ENCODE data around the gene NOX3.
"Not testable (repeated sequence)": the region's sequence is repeated elsewhere in the genome, so short reads cannot be mapped to it uniquely, and the experiment has no call there.

Gene NOX3

DNA sequence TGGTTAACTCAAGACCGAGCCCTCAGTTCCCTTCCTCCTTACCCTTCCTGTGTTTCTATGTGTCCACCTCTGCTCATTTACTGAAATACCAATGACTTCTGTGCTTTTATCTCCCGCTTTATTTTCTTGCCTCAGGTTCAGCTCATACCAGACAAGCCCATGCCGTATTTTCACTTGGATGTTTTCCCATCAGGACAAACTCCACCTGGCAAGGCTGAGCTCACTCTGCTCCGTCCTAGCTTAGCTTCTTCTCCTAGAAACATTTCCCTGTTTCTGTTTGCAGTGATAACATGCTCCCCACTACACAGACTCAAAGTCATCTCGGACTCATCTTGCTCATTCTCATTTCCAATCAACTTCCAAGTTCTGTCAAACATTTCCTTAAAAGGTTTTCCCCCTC, 84.4 kb downstream of the NOX3 start:
- DNase-seq (ENCODE audit: low read depth in 2 of 2): no peak

DNA sequence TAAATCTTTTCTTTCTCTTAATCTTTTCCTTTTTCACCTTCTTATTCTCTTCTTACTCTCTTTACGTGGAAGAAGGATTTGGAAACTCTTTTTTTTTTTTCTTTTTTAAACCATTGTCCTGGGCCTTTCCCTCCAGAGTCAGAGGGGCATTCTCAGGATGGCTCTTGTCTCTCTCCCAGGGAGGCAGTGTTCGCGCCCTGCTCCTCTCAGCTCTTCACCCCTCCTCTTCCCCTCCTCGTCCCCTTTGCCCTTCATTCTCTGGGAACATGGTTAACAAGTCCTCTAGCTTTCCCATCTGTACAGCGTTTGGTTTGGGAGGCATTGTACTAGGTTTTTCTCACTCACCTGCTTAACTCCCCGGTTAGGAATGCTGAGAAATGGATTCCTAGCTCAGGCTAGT, 89.3 kb downstream of the NOX3 start:
- no peak for DNase-seq (ENCODE audit: low read depth in 2 of 2)

DNA sequence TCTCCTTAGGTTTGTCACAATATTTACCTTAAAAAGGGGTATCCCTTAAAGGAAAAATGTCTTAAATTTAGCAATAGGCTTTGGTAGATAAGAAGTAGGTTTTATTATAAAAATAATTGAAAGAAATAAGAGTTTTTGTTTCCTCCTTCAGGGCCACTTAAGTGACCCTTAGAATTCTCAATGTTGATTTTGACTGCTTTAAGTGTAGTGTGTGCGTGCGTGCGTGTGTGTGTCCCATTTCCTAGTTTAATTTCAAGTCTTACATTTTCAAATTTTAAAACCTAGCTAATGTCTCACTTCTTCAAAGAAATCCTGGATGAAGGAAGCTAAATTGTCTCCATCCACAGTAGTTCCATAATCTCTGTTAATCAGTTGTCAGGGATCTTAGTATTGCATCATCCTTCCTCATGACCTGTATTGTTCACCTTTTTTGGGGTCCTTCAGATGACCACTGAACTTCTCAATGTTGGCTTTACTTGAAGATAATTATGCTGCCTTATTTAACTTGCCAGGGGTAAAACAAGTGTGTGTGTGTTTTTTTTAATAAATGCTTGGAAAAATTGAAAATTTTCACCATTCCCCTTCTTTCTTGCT, 90.7 kb downstream of the NOX3 start:
- no peak for DNase-seq (ENCODE audit: low read depth in 2 of 2)

DNA sequence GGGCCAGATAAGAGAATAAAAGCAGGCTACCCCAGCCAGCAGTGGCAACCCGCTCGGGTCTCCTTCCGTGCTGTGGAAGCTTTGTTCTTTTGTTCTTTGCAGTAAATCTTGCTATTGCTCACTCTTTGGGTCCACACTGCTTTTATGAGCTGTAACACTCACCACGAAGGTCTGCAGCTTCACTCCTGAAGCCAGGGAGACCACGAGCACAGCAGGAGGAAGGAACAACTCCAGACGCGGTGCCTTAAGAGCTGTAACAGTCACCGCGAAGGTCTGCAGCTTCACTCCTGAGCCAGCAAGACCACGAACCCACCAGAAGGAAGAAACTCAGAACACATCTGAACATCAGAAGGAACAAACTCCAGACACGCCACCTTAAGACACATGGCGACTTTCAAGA, 91.6 kb downstream of the NOX3 start:
- DNase-seq (ENCODE audit: low read depth in 2 of 2): not testable (repeated sequence)

DNA sequence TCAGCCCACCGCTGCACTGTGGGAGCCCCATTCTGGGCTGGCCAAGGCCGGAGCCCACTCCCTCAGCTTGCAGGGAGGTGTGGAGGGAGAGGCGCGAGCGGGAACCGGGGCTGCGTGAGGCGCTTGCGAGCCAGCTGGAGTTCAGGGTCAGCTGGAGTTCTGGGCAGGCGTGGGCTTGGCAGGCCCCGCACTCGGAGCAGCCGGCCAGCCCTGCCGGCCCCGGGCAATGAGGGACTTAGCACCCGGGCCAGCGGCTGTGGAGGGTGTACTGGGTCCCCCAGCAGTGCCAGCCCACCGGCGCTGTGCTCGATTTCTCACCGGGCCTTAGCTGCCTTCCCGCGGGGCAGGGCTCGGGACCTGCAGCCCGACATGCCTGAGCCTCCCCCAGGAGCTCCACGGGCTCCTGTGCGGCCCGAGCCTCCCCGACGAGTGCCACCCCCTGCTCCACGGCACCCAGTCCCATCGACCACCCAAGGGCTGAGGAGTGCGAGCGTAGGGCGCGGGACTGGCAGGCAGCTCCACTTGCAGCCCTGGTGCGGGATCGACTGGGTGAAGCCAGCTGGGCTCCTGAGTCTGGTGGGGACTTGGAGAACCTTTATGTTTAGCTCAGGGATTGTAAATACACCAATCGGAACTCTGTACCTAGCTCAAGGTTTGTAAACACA, 92.5 kb downstream of the NOX3 start:
- not testable (repeated sequence) for DNase-seq (ENCODE audit: low read depth in 2 of 2)

DNA sequence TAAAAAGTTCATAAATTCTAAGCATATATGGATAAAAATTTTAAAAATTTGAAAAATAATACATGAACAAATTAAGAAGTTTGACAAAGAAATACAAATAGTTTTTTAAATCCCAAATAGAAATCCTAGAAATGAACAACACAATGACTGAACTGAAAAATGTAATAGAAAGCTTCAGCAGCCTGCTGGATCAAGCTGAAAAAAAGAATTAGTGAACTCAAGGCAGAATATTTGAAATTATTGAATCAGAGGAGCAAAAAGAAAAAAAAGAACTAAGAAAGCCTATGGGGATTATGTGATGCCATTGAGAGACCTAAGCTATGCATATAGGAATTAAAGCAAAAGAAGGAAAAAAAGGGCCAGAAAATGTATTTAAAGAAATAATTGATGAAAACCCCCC, 101.5 kb downstream of the NOX3 start:
- DNase-seq (ENCODE audit: low read depth in 2 of 2): no peak

DNA sequence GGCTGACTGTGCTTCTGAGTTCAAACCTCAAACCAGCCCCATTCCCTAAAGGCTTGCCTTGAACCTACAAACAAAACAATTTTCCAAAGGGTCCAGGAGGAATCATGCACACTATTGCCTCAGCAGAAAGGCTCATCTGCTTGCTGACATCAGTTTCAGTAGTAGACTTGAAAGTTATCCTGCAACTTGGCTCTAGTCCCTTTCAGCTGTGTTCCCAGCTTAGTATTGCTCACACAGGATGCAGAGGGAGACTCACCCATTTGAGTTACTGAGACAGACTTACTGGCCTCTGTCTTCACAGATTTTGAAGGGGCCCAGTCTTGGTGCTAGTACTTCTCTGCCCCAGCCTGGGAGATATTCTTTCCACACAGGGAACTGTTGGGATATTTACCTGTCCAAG, 102.8 kb downstream of the NOX3 start:
- DNase-seq (ENCODE audit: low read depth in 2 of 2): no peak

DNA sequence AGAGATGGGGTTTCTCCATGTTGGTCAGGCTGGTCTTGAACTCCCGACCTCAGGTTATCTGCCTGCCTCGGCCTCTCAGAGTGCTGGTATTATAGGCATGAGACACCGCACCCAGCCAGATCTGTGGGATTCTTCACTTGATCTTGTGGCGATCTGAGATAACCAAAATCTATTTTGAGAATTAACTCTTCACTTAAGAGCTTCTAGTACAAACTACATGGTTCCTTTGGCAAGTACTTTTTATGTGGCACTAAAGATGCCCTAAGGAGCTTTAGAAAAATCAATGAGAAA, 103.6 kb downstream of the NOX3 start:
- DNase-seq (ENCODE audit: low read depth in 2 of 2): no peak

DNA sequence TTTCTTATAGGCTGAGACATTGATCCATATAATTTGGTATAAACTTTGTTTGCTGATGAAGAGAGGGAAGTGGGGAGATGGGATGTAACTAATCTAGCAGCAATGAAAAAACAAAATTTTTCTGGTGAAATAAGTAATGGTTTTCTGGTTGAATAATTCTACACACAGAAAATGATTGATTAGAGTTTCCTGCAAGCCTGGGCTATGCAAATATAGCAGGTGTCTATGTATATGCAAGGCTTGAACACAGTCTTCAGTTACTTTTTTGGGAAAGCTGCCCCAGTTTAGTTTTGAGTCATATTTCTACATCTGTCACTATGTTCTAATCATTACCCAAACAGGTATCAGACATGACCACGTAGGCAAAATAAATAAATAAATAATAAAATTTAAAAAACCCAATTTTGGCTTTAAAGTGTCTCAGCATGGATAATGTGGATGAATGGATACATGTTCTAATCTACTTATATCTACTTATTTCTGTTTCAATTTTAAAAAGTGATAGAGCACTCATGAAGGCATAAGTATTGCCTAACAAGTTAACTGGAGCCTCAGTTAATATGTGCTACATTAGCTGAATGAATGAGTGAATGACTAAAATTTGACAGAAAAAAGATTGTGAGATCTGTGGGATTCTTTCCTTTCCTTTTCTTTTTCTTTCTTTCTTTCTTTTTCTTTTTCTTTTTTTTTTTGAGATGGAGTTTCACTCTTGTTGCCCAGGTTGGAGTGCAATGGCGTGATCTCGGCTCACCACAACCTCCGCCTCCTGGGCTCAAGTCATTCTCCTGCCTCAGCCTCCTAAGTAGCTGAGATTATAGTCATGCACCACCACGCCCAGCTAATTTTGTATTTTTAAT, 104.1 kb downstream of the NOX3 start:
- DNase-seq (ENCODE audit: low read depth in 2 of 2): no peak

DNA sequence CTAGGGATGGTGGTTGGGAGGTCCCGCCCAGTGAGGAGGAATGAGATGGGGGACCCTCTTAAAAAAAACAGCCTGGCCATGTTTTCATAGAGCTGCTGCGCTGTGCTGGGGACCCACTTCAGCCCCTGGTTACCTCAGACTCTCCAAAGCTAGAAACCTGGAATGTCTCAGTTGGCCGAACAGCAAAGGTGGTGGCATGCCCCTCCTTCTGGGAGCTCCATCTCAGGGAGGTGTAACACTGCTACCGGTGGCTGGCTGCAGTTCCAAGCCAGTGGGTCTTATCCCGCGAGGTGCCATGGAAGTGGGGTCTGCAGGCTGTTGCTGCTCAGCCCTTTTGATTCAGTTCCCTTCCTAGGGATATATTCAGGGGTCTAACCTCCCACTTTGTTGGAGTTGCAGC, 105.7 kb downstream of the NOX3 start:
- no peak for DNase-seq (ENCODE audit: low read depth in 2 of 2)

DNA sequence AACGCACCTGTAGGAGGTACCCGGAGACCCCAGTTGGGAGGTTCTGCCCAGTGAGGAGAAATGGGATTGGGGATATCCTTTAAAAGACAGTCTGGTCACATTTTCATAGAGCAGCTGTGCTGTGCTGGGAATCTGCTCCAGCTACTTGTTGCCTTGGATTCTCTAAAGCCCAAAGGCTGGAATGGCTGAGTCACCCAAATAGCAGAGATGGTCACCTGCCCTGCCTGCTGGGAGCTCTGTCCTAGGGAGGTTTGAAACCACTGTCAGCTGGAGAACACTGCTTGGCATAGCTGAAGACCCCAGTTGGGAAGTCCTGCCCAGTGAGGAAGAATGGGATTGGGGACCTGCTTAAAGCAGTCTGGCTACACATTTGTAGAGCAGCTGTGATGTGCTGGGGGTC, 106.5 kb downstream of the NOX3 start:
- no peak for DNase-seq (ENCODE audit: low read depth in 2 of 2)

DNA sequence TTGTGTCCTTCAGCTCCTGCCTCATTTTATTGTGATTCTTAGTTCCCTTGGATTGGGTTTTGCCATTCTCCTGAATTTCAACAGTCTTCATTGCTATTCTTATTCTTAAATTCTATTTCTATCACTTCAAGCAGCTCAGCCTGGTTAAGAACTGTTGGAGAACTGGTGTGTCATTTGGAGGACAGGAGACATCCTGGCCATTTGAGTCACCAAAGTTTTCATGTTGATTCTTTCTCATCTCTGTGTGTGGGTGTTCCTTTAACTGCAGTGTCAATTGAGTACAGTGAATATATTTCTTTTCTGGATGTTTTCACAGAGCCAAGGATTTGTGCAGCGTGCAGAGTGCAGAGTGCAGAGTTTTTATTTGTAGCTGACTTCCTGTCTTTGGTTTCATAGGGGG, 107.8 kb downstream of the NOX3 start:
- DNase-seq (ENCODE audit: low read depth in 2 of 2): no peak

DNA sequence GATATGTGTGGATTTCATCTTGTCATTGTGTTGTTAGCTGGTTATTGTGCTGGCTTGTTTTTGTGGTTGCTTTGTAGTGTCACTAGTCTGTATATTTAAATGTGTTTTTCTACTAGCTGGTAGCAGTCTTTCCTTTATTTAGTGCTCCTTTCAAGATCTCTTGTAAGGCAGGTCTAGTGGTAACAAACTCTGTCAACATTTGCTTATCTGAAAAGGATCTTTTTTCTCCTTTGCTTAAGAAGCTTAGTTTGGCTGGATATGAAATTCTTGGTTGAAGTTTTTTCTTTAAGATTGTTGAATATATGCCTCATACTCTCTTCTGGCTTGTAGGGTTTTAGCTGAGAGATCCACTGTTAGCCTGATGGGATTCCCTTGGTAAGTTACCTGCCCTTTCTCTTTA, 108.7 kb downstream of the NOX3 start:
- DNase-seq (ENCODE audit: low read depth in 2 of 2): no peak
